Upper lobe of left lung (tissue), 6 donors: ENCODE results near the gene FMN2. TPM values are rescaled to one million over a fixed set of nuclear protein-coding genes. Genes with fewer than 3 reads are reported as not detected.

Source experiments
- ATAC-seq, 2 donors: fragments of 200-7000 bp; cut with Tn5 transposase; one replicate each; pipeline ENCODE4 v1.9.1; 2022; ENCODE audit warnings: mild to moderate bottlenecking in 2 of 2, moderate library complexity in 2 of 2; ENCODE audit not compliant: low FRiP score in 2 of 2
- DNase-seq, 2 donors: peaks; one replicate each; pipeline ENCODE4 v3.0.0-alpha.2; 2019 to 2020
- H3K27ac ChIP-seq, 4 donors: fragments of 200-600 bp; sonication (generic); one replicate each; pipeline ENCODE4 v1.5.1; 2016 to 2019
- H3K27me3 ChIP-seq, 4 donors: fragments of 200-600 bp; sonication (generic); one replicate each; pipeline ENCODE4 v1.5.1; 2017 to 2019
- H3K36me3 ChIP-seq, 4 donors: fragments of 200-600 bp; sonication (generic); one replicate each; pipeline ENCODE4 v1.5.1; 2016 to 2019
- H3K4me1 ChIP-seq, 4 donors: fragments of 200-600 bp; sonication (generic); one replicate each; pipeline ENCODE4 v1.5.1; 2018 to 2019
- H3K4me3 ChIP-seq, 4 donors: fragments of 200-600 bp; sonication (generic); one replicate each; pipeline ENCODE4 v1.5.1; 2017 to 2019; ENCODE audit warnings: mild to moderate bottlenecking in 2 of 4, moderate library complexity in 1 of 4
- H3K9me3 ChIP-seq, 4 donors: fragments of 200-600 bp; sonication (generic); one replicate each; pipeline ENCODE4 v1.5.1; 2018 to 2019
- CTCF ChIP-seq, 6 experiments: fragments of 450-650 bp in 4 of 6; fragments of 200-600 bp in 2 of 6; sonication (generic) in 2 of 6; IDR thresholded peaks; one replicate each; pipeline ENCODE4 v1.5.1; 2016 to 2019; ENCODE audit warnings: antibody characterized with exemption in 6 of 6
- EP300 ChIP-seq, 4 donors: sonication (generic); formaldehyde crosslinking; IDR thresholded peaks; one replicate each; pipeline ENCODE4 v1.5.1; 2017; ENCODE audit warnings: antibody characterized with exemption in 4 of 4, control low read depth in 2 of 4
- POLR2A ChIP-seq, 4 donors: fragments of 450-650 bp; IDR thresholded peaks; one replicate each; pipeline ENCODE4 v1.5.1; 2016 to 2017; ENCODE audit warnings: antibody characterized with exemption in 4 of 4, mild to moderate bottlenecking in 2 of 4
- POLR2AphosphoS5 ChIP-seq, 2 donors: sonication (generic); formaldehyde crosslinking; IDR thresholded peaks; one replicate each; pipeline ENCODE4 v1.5.1; 2017; ENCODE audit warnings: antibody characterized with exemption in 2 of 2
- WGBS, 2 donors: methylation state at CpG; one replicate each; pipeline ENCODE4 v1.1.5; 2017 to 2018; 5-methylcytosine and 5-hydroxymethylcytosine counted together
- total RNA-seq, 6 donors: library from RNA; depleted of rRNA in 4 of 6; stranded (reverse); fragments of >200 nt in 4 of 6; gene quantifications; one replicate each; pipeline versions ENCODE4 v1.1.0 to v1.2.1, GENCODE V29; 2016 to 2021
- donor health status: DM: no; HTN: no; CAD: no; lungs with moderate emphysema.
- donor health status: DM: no; HTN: yes; CAD: no; lungs with severe emphysema.

The FMN2 gene
- total RNA-seq, 6 donors from 2014 or later = 0.06 to 1.0 (median 0.54) TPM; not detected in 1

- Histone ChIP-seq H3K4me3 (no peak overlapping the region), H3K27ac (no peak overlapping the region), H3K36me3 (no peaks in the 10 kb centered on the region), H3K9me3 (no peaks in the 10 kb centered on the region), H3K4me1 (no peaks in the 10 kb centered on the region), H3K27me3 (no peaks in the 10 kb centered on the region)
- ATAC-seq (no peak), DNase-seq (no peak)
- 77 to 86% methylated on average over 4 of the region's 4 CpGs for WGBS, 2 donors
- TF ChIP-seq EP300 (IDR thresholded peaks at IDR 0.05) (no peak), CTCF (IDR thresholded peaks at IDR 0.05) (no peak), POLR2AphosphoS5 (IDR thresholded peaks at IDR 0.05) (no peak), POLR2A (IDR thresholded peaks at IDR 0.05) (no peak)
Measured at GRCh38 chr1:240235521-240236288, 144.0 kb downstream of the FMN2 start.

- no peaks in the 10 kb centered on the region for H3K9me3 ChIP-seq
- no peak overlapping the region for H3K27ac ChIP-seq
- WGBS, 2 donors = 56 to 75% methylated on average over 4 of the region's 4 CpGs
Measured at GRCh38 chr1:240237305-240237721, 145.6 kb downstream of the FMN2 start.

GRCh38 chr1:240239309-240239708 is 147.6 kb downstream of the FMN2 start:
- no peaks in the 10 kb centered on the region for H3K36me3 ChIP-seq
- no peak overlapping the region for H3K4me3 ChIP-seq
- ATAC-seq (no peak), DNase-seq (no peak)
- TF ChIP-seq POLR2A (IDR thresholded peaks at IDR 0.05) (no peak), CTCF (IDR thresholded peaks at IDR 0.05) (no peak), EP300 (IDR thresholded peaks at IDR 0.05) (no peak), POLR2AphosphoS5 (IDR thresholded peaks at IDR 0.05) (no peak)
- H3K9me3 ChIP-seq = no peaks in the 10 kb centered on the region
- H3K27me3 ChIP-seq = no peaks in the 10 kb centered on the region
- H3K27ac ChIP-seq = no peak overlapping the region
- no peaks in the 10 kb centered on the region for H3K4me1 ChIP-seq

More at GRCh38 chr1:240237305-240237721, 145.6 kb downstream of the FMN2 start:
- Histone ChIP-seq H3K4me3 (no peak overlapping the region), H3K4me1 (no peaks in the 10 kb centered on the region), H3K27me3 (no peaks in the 10 kb centered on the region), H3K36me3 (no peaks in the 10 kb centered on the region)
- no peak for DNase-seq
- TF ChIP-seq EP300 (IDR thresholded peaks at IDR 0.05) = no peak
- TF ChIP-seq POLR2AphosphoS5 (IDR thresholded peaks at IDR 0.05) = no peak
- TF ChIP-seq CTCF (IDR thresholded peaks at IDR 0.05) = no peak
- no peak for TF ChIP-seq POLR2A (IDR thresholded peaks at IDR 0.05)
- ATAC-seq = no peak

- H3K36me3 ChIP-seq = no peaks in the 10 kb centered on the region
- no peak for ATAC-seq
- TF ChIP-seq EP300 (IDR thresholded peaks at IDR 0.05) (no peak), CTCF (IDR thresholded peaks at IDR 0.05) (no peak), POLR2A (IDR thresholded peaks at IDR 0.05) (no peak), POLR2AphosphoS5 (IDR thresholded peaks at IDR 0.05) (no peak)
Measured at GRCh38 chr1:240241278-240241677, 149.6 kb downstream of the FMN2 start.

More at GRCh38 chr1:240241278-240241677, 149.6 kb downstream of the FMN2 start:
- H3K27me3 ChIP-seq = no peaks in the 10 kb centered on the region
- no peaks in the 10 kb centered on the region for H3K4me1 ChIP-seq
- no peak overlapping the region for H3K4me3 ChIP-seq
- no peak for DNase-seq
- 77 to 90% methylated on average over 3 of the region's 3 CpGs for WGBS, 2 donors
- H3K9me3 ChIP-seq = no peaks in the 10 kb centered on the region
- no peak overlapping the region for H3K27ac ChIP-seq
